ENCODE results near the gene AASDH.
"Not testable (repeated sequence)": the region's sequence is repeated elsewhere in the genome, so short reads cannot be mapped to it uniquely, and the experiment has no call there.

Gene AASDH

GRCh38 chr4:56391270-56391669 lies 4.0 kb upstream of the AASDH start:
- DNase-seq, result no peak

GRCh38 chr4:56389558-56389957 lies 2.3 kb upstream of the AASDH start:
- DNase-seq, result no peak

GRCh38 chr4:56388306-56388705 lies 1.0 kb upstream of the AASDH start:
- no peak for DNase-seq

GRCh38 chr4:56386091-56386490 lies 1.2 kb downstream of the AASDH start:
- no peak for DNase-seq

- DNase-seq, result no peak
Observed at GRCh38 chr4:56375458-56375857, 11.8 kb downstream of the AASDH start.

- DNase-seq, result no peak
Observed at GRCh38 chr4:56374956-56375355, 12.3 kb downstream of the AASDH start.

- DNase-seq, result no peak
Observed at GRCh38 chr4:56372774-56373173, 14.5 kb downstream of the AASDH start.

GRCh38 chr4:56371426-56372220 lies 15.7 kb downstream of the AASDH start:
- no peak for DNase-seq

GRCh38 chr4:56370377-56370776 lies 16.9 kb downstream of the AASDH start:
- no peak for DNase-seq

- not testable (repeated sequence) for DNase-seq
Observed at GRCh38 chr4:56362981-56363380, 24.3 kb downstream of the AASDH start.

- no peak for DNase-seq
Observed at GRCh38 chr4:56360071-56360470, 27.2 kb downstream of the AASDH start.

- no peak for DNase-seq
Observed at GRCh38 chr4:56356650-56357049, 30.6 kb downstream of the AASDH start.

GRCh38 chr4:56348576-56348975 lies 38.7 kb downstream of the AASDH start:
- DNase-seq, result no peak

- no peak for DNase-seq
Observed at GRCh38 chr4:56345458-56345857, 41.8 kb downstream of the AASDH start.

- DNase-seq, result no peak
Observed at GRCh38 chr4:56342746-56343145, 44.5 kb downstream of the AASDH start.

- no peak for DNase-seq
Observed at GRCh38 chr4:56330691-56331090, 56.6 kb downstream of the AASDH start.

GRCh38 chr4:56326363-56326762 lies 60.9 kb downstream of the AASDH start:
- no peak for DNase-seq

GRCh38 chr4:56324011-56324610 lies 63.2 kb downstream of the AASDH start:
- DNase-seq, result no peak

GRCh38 chr4:56323327-56323726 lies 64.0 kb downstream of the AASDH start:
- DNase-seq, result no peak

- no peak for DNase-seq
Observed at GRCh38 chr4:56321251-56321650, 66.0 kb downstream of the AASDH start.

GRCh38 chr4:56320293-56320692 lies 67.0 kb downstream of the AASDH start:
- DNase-seq, result no peak

GRCh38 chr4:56318555-56318954 lies 68.7 kb downstream of the AASDH start:
- no peak for DNase-seq

GRCh38 chr4:56317749-56318148 lies 69.5 kb downstream of the AASDH start:
- no peak for DNase-seq

- DNase-seq, result no peak
Observed at GRCh38 chr4:56316011-56316650, 71.2 kb downstream of the AASDH start.

Measured in activated naive CD4-positive, alpha-beta T cell treated with anti-CD3 and anti-CD28 coated beads, Interleukin-2, amount 50 U/mL, for 16 hours (primary cell).